GM13977 (cell line): ENCODE measurements around the gene SLC4A4.

Source experiments
- DNase-seq: peaks from one replicate; pipeline ENCODE4 v3.0.0; 2012; ENCODE audit warnings: low spot score
- in situ Hi-C: fragments of 300-500 bp; cut with MboI; formaldehyde crosslinking; loops from one replicate; pipeline ENCODE4 v1.12.0; 2022; ENCODE audit warnings: low sequenced_read_pairs, low pct_unique_long_range_greater_than_20kb, mixed read lengths, inconsistent platforms; ENCODE audit not compliant: unreplicated experiment
- TF ChIP-seq, protein P1 (sequence below): IDR thresholded peaks from 2 replicates; pipeline ENCODE4 v1.5.1; 2012; ENCODE audit warnings: mild to moderate bottlenecking, control low read depth; ENCODE audit not compliant: insufficient read depth; ENCODE audit errors: extremely low read depth, missing control alignments

Gene SLC4A4

DNA sequence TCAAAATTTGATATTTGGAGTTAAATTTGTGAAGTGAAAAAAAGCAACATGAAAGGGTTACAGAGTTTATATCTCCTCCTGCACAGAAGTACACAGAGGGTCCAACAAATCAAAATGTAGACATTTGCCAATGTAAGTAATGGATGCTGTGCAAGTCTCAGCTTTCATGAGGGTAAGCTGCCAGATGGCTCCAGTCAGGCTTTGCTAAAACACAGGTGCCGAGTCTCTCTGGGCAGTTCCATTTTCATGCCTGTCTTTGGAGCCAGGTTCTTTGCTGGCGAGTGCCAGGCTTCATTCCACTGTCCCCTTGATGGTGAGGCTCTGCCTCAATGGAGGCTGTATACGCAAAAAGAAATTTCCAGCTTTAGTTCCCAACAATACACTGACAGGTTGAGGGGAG lies 27.9 kb downstream of the SLC4A4 start:
- in situ Hi-C loops = no loop called here
- DNase-seq = no peak
- TF ChIP-seq, protein P1, sequence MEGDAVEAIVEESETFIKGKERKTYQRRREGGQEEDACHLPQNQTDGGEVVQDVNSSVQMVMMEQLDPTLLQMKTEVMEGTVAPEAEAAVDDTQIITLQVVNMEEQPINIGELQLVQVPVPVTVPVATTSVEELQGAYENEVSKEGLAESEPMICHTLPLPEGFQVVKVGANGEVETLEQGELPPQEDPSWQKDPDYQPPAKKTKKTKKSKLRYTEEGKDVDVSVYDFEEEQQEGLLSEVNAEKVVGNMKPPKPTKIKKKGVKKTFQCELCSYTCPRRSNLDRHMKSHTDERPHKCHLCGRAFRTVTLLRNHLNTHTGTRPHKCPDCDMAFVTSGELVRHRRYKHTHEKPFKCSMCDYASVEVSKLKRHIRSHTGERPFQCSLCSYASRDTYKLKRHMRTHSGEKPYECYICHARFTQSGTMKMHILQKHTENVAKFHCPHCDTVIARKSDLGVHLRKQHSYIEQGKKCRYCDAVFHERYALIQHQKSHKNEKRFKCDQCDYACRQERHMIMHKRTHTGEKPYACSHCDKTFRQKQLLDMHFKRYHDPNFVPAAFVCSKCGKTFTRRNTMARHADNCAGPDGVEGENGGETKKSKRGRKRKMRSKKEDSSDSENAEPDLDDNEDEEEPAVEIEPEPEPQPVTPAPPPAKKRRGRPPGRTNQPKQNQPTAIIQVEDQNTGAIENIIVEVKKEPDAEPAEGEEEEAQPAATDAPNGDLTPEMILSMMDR = no peak

DNA sequence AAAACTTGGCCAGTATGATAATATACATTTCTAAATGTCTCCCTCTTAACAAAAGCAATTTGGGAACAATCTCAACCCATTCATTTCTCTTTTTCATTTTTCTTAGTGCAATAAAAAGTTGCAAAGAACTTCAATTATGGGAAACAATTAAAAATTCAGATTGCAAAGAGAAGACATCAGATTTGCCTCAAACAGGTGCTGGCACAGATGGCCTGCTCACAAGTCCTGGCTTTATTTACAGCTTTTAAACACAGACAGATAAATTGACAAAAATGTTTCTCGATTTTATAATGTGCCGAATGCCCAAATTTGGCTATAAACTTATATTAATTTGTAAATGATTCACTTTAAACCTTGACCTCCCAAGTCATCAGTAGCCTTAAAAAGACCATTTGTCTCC lies 28.7 kb downstream of the SLC4A4 start:
- TF ChIP-seq, protein P1 = no peak
- in situ Hi-C loops = no loop called here
- no peak for DNase-seq

DNA sequence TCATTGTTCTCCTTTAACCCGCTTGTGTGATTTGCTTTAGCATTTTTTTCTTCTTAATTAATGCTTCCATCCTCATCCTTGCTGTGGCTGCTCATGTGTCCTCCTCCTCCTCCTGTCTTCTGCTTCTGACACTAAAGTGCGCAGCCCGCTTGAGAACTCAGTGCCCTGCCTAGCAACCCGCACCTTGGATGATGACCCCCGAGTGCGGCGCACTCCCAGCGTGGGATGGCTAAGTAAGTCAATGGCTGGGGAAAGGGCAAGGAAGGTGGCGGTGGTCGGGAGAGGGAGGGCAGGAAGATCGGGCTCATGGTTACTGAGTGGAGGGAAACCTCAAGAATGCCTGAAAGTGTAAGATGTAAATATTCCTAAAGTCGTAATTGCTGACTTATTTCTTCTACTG lies 30.1 kb downstream of the SLC4A4 start:
- no peak for DNase-seq
- TF ChIP-seq, protein P1 = no peak
- in situ Hi-C loops = no loop called here

DNA sequence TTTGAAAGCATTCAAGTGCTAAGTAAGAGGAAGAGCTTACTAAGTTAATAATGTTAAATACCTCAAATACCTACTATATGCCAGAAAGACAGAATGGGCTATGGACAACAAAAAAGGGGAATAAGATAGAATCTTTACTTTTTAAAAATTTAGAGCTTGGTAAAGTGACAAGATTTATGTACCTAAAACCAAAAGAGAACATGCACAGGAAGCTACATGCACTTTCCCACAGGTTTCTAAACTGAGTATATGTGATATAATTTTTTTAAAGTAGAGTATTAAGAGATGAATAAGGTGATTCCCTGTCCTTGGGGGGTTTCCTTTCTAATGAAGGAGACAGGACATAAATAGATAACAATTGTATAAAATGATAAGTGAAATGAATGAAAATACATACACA lies 30.7 kb downstream of the SLC4A4 start:
- TF ChIP-seq, protein P1 = no peak

DNA sequence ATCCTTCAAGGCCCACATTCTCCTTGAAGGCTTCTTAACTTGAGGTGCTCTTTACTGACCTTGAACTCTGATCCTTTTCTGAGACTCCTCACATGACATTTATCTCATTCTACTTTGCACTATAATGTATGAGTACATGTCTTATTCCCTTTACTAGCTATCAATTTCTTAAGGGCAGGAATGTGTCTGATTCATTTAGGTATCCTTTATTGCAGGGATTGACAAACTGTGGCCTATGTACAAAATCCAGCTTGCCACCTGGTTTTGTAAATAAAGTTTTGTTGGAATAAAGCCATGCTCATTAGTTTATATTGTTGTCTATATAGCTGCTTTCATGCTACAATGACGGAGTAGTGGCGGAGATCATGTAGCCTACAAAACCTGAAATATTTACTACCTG lies 36.7 kb downstream of the SLC4A4 start:
- no peak for DNase-seq
- TF ChIP-seq, protein P1 = no peak
- in situ Hi-C loops = no loop called here

More for the DNA sequence above, 30.7 kb downstream of the SLC4A4 start:
- DNase-seq = no peak
- in situ Hi-C loops = no loop called here

DNA sequence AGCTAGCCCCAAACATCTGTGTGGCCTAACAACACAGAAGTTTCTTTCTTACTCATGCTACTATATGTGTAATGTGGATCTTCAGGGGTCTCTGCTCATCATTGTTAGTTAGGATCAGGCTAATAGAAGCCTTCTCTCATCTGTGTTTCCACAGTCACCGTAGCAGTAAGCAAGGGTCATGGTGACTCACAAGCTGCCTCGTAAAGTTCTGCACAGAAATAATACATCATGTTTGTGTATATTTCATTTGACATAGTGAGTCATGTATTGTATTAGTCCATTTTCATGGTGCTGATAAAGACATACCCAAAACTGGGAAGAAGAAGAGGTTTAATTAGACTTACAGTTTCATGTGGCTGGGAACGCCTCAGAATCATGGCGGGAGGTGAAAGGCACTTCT lies 38.7 kb downstream of the SLC4A4 start:
- in situ Hi-C loops = no loop called here
- no peak for DNase-seq

More for the DNA sequence above, 38.7 kb downstream of the SLC4A4 start:
- TF ChIP-seq, protein P1 = no peak
